ENCODE results near the gene TBC1D9. TPM values are rescaled to one million over a fixed set of nuclear protein-coding genes. Genes with fewer than 3 reads are reported as not detected.

The TBC1D9 gene
- polyA plus RNA-seq, 3 donors: 55.7 to 68.9 (median 56.9) TPM

GRCh38 chr4:140735779-140736391 lies 20.3 kb downstream of the TBC1D9 start:
- no peak for DNase-seq (ENCODE audit: extremely low read depth in 1 of 11, low read depth in 9 of 11, low spot score in 4 of 11)

GRCh38 chr4:140735317-140735716 lies 20.9 kb downstream of the TBC1D9 start:
- DNase-seq (ENCODE audit: extremely low read depth in 1 of 11, low read depth in 9 of 11, low spot score in 4 of 11): no peak

GRCh38 chr4:140732780-140733179 lies 23.4 kb downstream of the TBC1D9 start:
- no peak for DNase-seq (ENCODE audit: extremely low read depth in 1 of 11, low read depth in 9 of 11, low spot score in 4 of 11)

- DNase-seq (ENCODE audit: extremely low read depth in 1 of 11, low read depth in 9 of 11, low spot score in 4 of 11): no peak
These were observed 26.7 kb downstream of the TBC1D9 start for GRCh38 chr4:140729344-140730049.

- no peak for DNase-seq (ENCODE audit: extremely low read depth in 1 of 11, low read depth in 9 of 11, low spot score in 4 of 11)
These were observed 29.2 kb downstream of the TBC1D9 start for GRCh38 chr4:140726776-140727500.

- DNase-seq (ENCODE audit: extremely low read depth in 1 of 11, low read depth in 9 of 11, low spot score in 4 of 11): no peak
These were observed 30.6 kb downstream of the TBC1D9 start for GRCh38 chr4:140725556-140725955.

GRCh38 chr4:140724760-140725159 lies 31.4 kb downstream of the TBC1D9 start:
- DNase-seq (ENCODE audit: extremely low read depth in 1 of 11, low read depth in 9 of 11, low spot score in 4 of 11): no peak

GRCh38 chr4:140720387-140721304 lies 35.5 kb downstream of the TBC1D9 start:
- DNase-seq (ENCODE audit: extremely low read depth in 1 of 11, low read depth in 9 of 11, low spot score in 4 of 11): no peak

- no peak for DNase-seq (ENCODE audit: extremely low read depth in 1 of 11, low read depth in 9 of 11, low spot score in 4 of 11)
These were observed 36.5 kb downstream of the TBC1D9 start for GRCh38 chr4:140719686-140720085.

GRCh38 chr4:140719022-140719421 lies 37.2 kb downstream of the TBC1D9 start:
- DNase-seq (ENCODE audit: extremely low read depth in 1 of 11, low read depth in 9 of 11, low spot score in 4 of 11): no peak

GRCh38 chr4:140718241-140718952 lies 37.8 kb downstream of the TBC1D9 start:
- no peak for DNase-seq (ENCODE audit: extremely low read depth in 1 of 11, low read depth in 9 of 11, low spot score in 4 of 11)

- no peak for DNase-seq (ENCODE audit: extremely low read depth in 1 of 11, low read depth in 9 of 11, low spot score in 4 of 11)
These were observed 38.9 kb downstream of the TBC1D9 start for GRCh38 chr4:140717313-140717712.

- peak in 2 of 11 donors; percentile 29 to 32 for DNase-seq (ENCODE audit: extremely low read depth in 1 of 11, low read depth in 9 of 11, low spot score in 4 of 11)
These were observed 41.1 kb downstream of the TBC1D9 start for GRCh38 chr4:140715119-140715518.

- DNase-seq (ENCODE audit: extremely low read depth in 1 of 11, low read depth in 9 of 11, low spot score in 4 of 11): no peak
These were observed 44.3 kb downstream of the TBC1D9 start for GRCh38 chr4:140711910-140712309.

- no peak for DNase-seq (ENCODE audit: extremely low read depth in 1 of 11, low read depth in 9 of 11, low spot score in 4 of 11)
These were observed 45.1 kb downstream of the TBC1D9 start for GRCh38 chr4:140710908-140711622.

GRCh38 chr4:140707325-140707724 lies 48.9 kb downstream of the TBC1D9 start:
- no peak for DNase-seq (ENCODE audit: extremely low read depth in 1 of 11, low read depth in 9 of 11, low spot score in 4 of 11)

- no peak for DNase-seq (ENCODE audit: extremely low read depth in 1 of 11, low read depth in 9 of 11, low spot score in 4 of 11)
These were observed 49.5 kb downstream of the TBC1D9 start for GRCh38 chr4:140706665-140707064.

- no peak for DNase-seq (ENCODE audit: extremely low read depth in 1 of 11, low read depth in 9 of 11, low spot score in 4 of 11)
These were observed 49.9 kb downstream of the TBC1D9 start for GRCh38 chr4:140706276-140706625.

Measured in renal cortex interstitium (tissue), 11 donors.